GM18517 (cell line): ENCODE data around the gene PXT1.
"Not testable (repeated sequence)": the region's sequence is repeated elsewhere in the genome, so short reads cannot be mapped to it uniquely, and the experiment has no call there.

Source experiments
- ATAC-seq: cut with Tn5 transposase; IDR thresholded peaks from one replicate; pipeline ENCODE4 v1.9.1; 2021; ENCODE audit warnings: mild to moderate bottlenecking, moderate library complexity; ENCODE audit not compliant: unreplicated experiment

PXT1 gene

DNA sequence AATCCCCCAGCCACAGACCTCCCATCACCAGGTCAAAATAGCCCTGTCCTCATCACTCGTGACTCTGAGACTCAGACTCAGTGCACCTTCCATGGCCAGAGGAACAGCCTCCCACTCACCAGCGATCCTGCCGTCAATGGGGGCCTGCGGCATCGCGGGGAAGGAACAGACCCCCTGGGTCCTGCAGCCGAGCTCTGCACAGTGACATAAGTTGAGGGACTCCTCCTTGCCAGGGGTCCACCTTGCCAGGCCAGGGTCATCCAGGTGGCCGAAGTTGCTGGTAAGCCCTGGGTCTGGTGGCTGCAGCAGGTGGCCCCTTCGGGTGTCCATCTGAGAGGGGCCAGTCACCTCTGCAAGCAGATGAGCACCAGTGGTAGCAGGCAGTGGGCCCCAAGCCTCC is 71.4 kb downstream of the PXT1 start:
- no peak for ATAC-seq

DNA sequence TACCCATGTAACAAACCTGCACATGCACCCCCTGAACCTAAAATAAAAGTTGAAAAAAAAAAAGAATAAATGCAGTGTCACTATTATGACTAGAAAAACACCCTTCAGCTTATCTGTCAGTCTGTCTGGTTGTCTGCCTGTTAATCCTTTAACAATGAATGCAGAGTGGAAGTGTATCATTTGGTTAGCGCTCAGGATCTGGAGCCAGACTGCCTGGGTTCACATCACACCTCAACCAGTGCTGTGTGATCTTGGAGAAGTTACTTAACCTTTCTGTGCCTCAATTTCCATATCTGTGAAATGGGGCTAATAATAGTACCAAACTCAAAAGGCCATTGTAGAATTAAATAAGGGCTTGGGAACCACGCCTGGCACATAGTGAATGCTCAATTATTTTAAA is 72.0 kb downstream of the PXT1 start:
- ATAC-seq, result no peak

DNA sequence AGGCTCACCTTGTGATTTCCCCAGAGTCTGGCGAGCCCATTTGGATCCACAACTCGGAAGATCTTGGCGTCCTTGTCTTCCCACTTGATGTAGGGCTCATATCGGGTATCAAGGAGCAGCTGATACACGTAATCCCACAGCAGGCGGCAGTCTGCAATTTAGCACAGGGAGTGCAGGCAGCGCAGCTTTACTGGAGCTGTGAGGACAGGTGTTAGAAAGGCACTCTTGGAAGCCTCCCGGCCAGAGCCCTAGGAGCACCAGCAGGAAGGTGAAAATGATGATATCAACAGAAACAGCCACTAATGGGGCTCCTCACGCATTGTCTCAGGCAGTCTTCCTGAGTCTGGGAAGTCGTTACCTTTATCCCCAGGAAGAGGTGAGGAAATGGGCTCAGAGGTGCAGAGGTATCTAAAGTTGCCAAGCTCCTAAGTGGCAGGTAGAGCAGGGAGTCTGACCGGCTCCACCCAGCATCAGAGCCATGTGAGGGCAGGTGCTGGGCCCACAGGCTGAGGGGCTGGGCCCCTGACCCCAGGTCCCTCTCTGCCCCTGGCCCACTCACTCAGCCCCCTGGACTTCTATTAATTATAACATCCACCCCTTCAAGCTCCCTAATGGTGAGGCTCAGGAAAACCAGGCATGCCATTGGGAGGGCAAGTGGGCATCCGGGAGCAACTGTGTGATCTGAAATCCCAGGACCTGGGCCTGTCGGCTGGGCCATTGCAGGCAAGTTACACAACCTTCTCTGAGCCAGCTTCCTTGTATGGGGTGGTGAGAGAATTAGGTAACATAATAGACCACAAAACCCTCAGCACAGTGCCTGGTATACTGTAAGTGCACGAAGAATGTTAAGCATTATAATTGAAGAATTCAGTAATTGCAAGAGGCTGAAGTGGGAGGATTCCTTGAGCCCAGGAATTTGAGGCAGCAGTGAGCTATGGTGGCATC is 73.5 kb downstream of the PXT1 start:
- no peak for ATAC-seq

DNA sequence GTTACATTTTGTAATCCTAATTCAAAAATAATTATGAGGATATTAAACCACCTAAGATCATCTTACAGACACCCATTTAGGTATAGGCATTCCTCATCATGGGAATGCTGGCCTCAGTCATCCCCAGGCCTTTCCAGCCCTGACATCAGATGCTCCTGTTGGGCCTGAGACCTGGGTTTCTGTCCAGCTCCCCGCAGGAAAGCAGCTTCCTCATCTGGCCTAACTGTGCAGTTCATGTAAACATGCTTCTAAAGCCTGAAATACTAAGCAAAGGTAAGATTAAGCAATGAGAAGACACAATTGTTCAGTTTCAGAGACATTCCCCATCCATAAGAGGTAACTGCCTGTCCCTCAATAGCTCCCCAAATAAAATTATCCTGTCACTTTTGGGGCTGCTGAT is 74.2 kb downstream of the PXT1 start:
- no peak for ATAC-seq

DNA sequence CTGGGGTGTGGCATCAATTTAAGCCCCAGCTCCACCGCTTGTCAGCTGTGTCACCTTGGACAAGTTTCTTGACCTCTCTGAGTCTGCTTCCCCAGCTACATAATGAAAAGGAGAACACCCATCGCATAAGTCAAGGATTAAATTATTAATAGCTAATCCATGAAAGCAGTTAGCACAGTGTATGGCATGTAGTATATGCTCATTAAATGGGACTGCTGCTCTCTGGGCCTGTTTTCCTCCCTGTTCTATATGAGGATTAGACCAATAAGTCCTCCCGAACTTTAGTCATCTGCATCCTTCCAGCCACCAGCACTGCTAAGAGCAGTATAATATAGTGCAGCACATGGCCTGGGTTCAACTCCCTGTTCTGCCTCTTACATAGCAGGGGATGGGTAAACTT is 74.9 kb downstream of the PXT1 start:
- ATAC-seq, result no peak

DNA sequence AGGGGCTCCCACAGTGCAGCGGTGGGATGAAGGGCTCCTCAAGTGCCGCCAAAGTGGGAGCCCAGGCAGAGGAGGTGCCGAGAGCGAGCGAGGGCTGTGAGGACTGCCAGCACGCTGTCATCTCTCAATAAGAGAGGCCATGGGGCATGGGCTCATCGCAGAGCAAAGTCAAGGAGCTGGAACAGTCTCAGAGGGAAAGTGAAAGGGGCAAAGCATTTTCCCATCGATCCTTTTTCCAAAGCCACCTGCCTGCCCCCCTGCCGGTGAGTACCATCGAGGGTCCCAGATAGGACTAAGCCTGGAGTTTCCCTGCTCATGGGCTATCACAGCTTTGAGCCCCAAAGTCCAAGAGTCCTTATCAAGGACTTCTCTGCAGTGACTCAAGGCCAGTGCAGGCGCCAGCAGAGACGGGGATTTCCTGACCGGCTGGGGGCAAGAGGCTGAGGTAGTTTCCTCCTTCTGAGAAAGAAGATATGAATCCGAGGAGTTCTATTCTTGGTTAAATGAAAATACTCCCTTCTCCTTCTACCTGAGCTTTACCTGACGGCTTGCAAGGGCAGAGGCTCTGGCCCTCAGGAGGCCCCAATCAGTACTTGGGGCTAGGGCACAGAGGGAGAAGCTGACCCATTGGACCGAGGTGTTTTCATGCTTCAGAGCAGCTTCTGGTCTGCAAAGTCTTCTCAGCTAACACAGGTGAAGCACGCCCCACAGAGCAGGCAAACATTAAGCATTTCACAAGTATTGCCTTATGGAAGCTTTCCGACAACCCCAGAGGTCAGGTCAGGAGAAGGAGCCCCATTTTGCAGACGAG is 77.8 kb downstream of the PXT1 start:
- ATAC-seq, result no peak

DNA sequence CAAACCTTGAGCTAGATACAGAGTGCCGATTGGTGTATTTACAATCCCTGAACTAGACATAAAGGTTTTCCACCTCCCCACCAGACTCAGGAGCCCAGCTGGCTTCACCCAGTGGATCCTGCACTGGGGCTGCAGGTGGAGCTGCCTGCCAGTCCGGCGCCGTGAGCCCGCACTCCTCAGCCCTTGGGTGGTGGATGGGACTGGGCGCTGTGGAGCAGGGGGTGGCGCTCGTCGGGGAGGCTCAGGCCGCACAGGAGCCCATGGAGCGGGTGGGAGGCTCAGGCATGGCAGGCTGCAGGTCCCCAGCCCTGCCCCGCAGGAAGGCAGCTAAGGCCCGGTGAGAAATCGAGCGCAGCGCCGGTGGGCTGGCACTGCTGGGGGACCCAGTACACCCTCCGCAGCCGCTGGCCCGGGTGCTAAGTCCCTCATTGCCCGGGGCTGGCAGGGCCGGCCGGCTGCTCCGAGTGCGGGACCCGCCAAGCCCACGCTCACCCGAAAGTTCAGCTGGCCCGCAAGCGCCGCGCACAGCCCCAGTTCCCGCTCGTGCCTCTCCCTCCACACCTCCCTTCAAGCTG is 78.5 kb downstream of the PXT1 start:
- ATAC-seq, result not testable (repeated sequence)

DNA sequence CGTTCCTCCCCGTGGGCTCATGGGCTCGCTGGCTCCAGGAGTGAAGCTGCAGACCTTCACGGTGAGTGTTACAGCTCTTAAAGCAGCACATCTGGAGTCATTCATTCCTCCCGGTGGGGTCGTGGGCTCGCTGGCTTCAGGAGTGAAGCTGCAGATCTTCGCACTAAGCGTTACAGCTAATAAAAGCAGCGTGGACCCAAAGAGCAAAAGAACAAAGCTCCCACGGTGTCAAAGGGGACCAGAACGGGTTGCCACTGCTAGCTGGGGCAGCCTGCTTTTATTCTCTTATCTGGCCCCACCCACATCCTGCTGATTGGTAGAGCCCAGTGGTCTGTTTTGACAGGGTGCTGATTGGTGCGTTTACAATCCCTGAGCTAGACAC is 79.3 kb downstream of the PXT1 start:
- ATAC-seq, result not testable (repeated sequence)

DNA sequence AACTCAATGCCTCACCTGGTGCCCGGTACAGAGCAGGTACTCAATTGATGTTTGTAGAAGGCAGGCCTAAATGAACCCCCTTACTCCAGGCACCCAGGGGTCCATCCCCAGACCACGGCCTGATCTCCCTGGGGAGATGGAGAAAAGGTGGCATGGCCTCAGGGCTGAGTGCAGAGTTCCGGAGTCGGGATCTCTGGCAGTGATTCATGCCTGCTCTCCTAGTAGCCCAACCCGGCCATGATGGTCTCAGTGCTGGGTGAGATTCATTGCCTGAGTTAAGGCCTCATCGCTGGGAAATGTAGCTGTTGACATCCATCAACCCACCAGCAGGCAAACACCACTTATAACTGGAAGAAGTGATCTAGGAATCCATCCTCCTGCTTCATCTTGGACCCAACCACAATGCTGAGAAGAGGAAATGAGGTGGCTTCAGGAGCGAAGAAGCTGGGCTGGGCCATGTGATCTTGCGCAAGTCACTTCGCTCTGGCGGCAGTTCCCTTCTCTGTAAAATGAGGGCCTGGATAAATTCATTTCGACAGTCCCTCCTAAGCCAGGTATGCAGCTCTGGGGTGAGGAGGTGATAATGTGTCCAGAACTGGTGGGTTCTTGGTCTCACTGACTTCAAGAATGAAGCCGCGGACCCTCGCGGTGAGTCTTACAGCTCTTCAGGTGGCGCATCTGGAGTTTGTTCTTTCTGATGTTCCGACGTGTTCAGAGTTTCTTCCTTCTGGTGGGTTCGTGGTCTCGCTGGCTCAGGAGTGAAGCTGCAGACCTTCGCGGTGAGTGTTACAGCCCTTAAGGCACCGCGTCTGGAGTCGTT is 79.9 kb downstream of the PXT1 start:
- no peak for ATAC-seq

DNA sequence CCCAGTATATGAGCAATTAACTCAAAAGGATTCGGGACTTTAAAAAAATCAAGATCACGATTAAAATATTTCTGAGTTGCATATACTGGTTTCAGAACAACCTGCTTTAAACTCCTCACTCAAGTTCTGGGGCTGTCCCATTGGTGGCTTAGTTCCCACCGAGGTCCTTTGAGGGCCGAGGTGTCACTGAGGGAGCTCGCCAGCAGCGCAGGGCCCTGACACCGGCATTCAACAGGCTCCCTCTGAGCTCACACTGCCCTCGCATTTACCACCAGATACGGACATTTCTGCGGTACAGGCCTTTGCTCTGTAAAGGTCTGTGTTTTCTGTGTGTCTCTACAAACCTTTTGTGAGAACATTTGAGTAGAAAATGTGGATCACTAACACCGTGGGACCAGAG is 81.6 kb downstream of the PXT1 start:
- no peak for ATAC-seq

DNA sequence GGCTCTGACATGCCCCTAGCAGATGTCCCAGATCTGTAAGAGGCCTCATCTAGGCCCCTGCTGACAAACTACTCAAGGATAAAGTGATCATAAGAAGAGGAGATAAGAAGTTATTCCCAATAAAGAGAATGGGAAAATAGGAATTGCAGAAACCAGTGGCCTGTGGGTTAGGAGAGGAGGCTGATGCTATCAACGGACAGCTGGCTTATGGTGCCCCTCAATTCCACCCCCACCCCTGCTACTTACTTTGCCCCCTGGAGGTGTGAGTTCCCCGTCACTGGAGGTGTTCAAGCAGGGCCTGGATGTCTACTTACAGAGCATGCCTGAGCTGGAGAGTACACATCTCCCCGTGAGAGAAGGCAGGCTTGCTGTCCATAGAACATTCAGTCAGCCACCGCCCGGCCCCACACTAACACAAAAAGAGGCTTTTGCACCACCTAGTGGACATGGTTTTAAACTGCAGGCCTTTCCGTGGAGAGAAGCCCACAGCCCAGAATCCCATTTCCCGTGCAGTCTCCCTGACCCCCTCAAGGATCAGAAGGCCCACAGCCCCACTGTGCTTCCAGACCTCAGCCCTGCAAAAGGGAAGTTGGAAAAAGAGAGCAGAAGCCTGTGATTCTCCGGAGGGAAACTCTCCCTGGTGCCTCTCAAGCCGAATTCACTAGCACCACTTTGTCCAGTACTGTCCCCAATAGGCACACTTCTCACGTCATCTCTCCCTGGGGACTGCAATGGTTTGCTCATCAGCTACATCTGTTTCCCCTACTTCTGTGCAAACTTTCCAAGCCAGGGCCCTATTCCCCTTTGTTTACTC is 82.2 kb downstream of the PXT1 start:
- ATAC-seq, result no peak

DNA sequence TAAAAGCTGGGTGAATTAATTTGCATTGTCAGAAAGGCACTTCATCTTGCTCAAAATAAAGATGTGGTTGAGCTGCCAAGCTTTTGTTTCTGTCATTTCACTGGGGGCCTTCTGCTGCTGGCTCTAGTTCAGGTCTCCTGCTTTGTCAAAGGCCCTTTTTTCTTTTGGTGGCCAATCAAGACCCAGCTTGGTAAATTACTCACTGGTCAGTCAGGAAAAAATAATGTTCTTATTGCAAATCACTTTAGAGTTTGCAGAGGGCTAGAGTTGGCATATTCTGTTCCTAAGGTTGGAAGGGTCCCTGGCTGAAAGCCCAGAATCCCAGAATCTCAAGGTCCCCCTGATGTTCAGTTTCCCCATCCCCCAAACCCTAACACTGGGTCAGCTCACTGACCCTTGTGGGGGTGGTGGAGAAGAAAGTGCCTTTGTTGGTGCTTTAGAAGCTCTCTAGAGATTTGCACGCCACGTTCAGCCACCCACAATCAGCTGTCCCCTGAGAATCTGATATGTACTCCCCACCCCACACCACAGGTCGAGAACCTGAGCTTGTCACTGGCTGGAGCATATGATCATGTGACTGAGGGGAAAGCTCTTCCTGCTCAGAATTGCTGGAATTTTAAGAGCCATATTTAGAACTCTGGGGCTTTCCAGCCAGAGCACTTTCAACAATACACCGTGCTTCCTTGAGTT is 84.3 kb downstream of the PXT1 start:
- no peak for ATAC-seq

DNA sequence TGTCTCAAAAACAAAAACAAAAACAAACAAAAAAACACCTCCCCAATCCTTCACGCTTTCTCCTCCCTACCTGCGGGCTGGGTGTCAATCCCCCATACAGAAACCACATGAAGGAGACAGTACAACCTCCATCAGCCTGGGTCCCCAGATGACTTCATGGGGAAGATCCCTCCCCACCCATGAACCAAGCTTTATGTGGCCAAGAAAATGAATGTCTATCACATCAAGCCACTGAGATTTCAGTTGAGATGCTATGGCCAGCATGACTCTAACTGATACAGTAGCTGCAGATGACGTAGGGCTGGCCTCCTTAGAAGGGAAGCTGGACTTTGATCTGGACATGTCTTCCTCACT is 84.8 kb downstream of the PXT1 start:
- no peak for ATAC-seq

DNA sequence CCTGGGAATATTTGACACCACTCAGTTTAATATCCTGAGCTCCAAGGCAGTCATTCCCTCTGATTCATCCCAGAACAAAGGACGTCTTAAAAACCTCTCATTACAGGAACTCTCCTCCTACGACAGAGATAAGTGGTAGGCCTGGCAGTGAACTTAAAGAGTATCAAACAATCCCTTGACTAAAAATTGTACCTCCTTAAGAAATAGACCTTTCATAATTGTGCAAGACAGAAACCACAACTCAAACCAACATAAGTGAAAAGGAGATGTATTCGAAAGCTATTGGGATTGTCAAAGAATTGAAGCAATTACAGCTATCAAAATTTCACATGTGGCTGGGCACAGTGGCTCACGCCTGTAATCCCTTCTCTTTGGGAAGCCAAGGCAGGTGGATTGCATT is 86.8 kb downstream of the PXT1 start:
- ATAC-seq, result no peak

DNA sequence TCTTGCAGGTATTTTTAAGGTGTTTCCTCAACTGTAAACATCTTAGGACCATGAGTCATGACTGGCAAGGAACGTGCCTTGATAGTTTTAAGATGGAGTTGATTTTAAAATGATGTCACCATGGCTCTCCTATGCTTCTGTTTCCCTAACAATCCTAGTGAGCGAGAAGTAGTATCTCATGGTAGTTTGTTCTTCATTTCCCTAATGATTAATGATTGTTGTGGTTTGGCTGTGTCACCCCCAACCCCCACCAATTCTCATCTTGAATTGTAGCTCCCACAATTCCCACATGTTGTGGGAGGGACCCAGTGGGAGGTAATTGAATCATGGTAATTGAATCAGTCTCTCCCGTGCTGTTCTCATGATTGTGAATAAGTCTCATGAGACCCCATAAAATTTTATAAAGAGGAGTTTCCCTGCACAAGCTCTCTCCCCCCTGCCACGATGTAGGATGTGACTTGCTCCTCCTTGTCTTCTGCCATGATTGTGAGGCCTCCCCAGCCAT is 89.2 kb downstream of the PXT1 start:
- ATAC-seq, result no peak

DNA sequence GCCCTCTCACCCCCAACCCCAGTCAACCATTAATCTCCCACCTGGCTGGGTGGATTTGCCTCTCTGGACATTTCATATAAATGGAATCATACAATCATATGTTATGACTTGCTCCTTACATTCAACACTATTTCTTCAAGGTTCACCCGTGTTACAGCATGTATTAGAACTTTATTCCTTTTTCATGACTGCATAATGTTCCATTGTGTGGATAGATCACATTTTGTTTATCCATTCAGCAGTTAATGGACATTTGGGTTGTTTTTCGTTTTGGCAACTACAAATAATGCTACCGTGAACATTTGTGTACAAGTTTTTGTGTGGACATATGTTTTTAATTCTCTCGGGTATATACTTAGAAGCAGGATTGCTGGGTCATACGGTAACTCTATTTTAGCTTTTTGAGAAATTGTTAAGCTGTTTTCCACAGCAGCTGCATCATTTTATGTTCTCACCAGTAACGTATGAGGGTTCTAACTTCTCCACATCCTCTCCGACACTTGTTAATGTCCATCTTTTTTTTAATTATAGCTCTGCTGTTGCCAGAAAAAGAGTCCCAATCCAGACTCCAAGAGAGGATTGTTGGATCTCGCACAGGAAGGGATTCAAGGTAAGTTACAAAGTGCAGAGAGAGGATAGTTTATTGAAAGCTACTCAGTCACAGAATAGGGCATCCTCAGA is 90.0 kb downstream of the PXT1 start:
- ATAC-seq, result no peak

DNA sequence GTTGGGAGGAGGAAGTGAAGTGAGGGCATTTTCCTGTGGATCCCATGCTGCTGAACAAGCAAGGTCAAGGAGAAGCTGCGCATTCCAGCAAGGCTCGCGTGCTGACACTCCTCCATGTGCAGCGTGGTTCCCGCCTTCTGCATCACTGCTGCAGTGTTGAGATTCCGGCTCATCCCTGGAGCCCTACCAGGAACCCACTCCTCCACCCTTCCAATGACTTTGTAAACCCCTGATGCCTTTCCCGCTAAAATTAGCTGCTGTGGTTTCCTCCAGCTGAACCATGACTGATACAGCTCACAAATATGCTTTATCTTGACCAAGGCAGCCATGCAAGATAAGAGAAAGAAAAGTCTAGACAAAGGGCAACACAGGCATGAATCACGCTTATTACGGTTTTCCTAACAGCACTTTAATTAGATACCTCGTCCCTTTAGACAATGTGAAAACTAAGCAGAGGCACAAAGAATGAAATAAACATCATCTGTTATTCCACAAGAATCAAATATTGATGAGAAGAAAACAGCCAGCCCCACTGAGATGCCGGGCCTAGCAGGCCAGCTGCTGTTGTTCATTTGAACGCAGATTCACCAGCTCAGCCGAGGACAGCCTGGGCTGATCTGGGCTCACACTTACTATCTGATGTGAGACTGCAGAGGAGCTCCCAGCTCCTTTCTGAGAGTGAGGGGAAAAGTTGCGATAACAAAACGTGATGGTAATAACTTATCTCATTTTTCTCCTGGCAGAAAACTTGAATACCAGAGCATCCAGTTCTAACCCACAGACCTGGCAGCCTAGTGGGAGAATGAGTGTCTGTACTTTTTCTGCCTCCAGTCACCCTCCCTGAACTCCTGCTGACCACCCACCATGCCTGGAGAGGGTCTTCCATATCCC is 91.7 kb downstream of the PXT1 start:
- ATAC-seq, result no peak

DNA sequence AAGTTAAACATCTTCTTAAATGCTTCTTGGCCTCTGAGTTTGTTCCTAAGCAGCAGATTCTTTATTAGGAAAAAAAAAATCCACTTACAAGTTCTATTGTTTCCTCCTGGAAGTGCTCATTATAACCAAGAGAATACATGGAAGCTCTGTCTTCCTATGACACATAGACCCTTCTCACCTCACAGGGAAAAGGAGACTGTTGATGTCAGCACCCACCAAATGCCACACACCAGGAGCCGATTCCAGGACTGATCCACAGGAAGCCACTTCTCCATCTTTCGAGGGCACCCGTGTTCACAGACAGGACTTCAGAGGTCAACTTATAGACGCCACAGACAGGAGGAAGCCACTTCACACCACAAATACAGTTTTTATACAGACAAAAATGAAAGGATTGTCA is 92.6 kb downstream of the PXT1 start:
- no peak for ATAC-seq
